ENCODE results near the gene CLCN7. TPM values are rescaled to one million over a fixed set of nuclear protein-coding genes. Genes with fewer than 3 reads are reported as not detected.

Gene CLCN7
- polyA plus RNA-seq, 2 donors, result 18.7 to 33.1 TPM

DNA sequence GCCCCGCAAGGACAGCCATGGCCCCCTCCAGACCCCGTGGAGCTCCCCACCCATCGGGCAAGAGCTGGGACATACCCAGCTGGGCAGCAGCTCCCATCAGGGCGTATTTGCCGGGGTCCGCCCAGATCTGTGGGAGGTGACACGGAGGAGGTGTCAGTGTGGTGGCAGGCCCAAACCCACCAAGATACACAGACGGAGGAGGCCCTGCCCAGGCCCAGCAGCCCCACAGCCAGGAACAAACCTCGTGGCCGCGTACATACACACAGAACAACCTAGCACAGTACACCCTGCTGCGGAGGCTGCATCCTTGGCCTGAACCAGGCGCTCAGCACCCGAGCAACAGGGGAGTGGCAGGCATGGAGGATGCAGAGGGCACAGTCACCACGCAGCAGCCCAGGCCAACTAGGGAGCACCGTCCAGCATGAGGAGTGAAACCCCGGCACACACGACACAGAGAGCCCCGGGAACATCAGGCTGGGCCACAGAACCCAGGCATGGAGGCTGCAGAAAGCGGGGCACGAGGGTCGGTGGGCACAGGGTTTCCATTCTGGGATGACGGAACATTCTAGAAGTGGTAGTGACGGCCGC lies 25.5 kb downstream of the CLCN7 start:
- Histone ChIP-seq H3K27me3 (ENCODE audit: control insufficient read depth in 1 of 2, insufficient read depth in 2 of 2, low read length in 2 of 2) (no peaks in the 10 kb centered on the region), H3K36me3 (ENCODE audit: control insufficient read depth in 2 of 2, insufficient read depth in 2 of 2, low read length in 1 of 2) (peaks cover 8 to 68% of the 10 kb centered on the region in 2 donors), H3K4me1 (ENCODE audit: control insufficient read depth in 2 of 2, insufficient read depth in 2 of 2, low read length in 1 of 2) (no peaks in the 10 kb centered on the region), H3K4me3 (ENCODE audit: low read depth in 1 of 2, low read length in 2 of 2) (no peak overlapping the region), H3K27ac (ENCODE audit: low read depth in 2 of 2, low read length in 1 of 2) (no peak overlapping the region), H3K9me3 (ENCODE audit: control insufficient read depth in 2 of 2, insufficient read depth in 1 of 2, low read depth in 1 of 2, low read length in 1 of 2) (no peaks in the 10 kb centered on the region)
- WGBS, 2 donors, result 94 to 96% methylated on average over 25 of the region's 25 CpGs

DNA sequence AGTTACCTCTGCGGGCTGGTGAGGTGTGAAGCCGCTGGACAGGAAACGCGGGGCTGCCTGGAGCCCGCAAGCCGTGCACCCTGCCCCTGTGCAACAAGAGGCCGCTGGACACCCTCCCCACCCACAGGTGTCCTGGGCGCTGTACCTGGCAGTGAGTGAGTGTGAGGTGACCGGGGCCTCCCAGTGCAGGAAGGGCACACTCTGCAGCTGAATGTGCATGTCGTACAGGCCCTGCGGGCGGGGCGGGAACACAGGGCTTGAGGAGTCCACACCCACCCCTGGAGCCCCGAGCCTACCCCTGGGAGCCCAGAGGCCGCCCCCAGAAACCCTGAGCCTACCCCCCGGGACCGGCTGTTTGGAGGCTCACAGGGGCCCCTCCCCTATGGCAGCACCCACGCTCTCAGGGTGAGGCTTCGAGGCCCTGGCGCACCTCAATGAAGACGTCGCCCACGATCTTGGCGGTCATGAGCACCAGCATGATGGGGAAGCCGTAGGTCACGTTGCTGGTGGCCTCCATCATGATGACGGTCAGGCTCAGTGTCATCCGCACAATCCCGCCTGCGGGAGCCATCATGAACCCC lies 26.2 kb downstream of the CLCN7 start:
- Histone ChIP-seq H3K36me3 (ENCODE audit: control insufficient read depth in 2 of 2, insufficient read depth in 2 of 2, low read length in 1 of 2) (peaks cover 6 to 66% of the 10 kb centered on the region in 2 donors), H3K4me1 (ENCODE audit: control insufficient read depth in 2 of 2, insufficient read depth in 2 of 2, low read length in 1 of 2) (no peaks in the 10 kb centered on the region), H3K27ac (ENCODE audit: low read depth in 2 of 2, low read length in 1 of 2) (no peak overlapping the region), H3K4me3 (ENCODE audit: low read depth in 1 of 2, low read length in 2 of 2) (no peak overlapping the region), H3K27me3 (ENCODE audit: control insufficient read depth in 1 of 2, insufficient read depth in 2 of 2, low read length in 2 of 2) (no peaks in the 10 kb centered on the region), H3K9me3 (ENCODE audit: control insufficient read depth in 2 of 2, insufficient read depth in 1 of 2, low read depth in 1 of 2, low read length in 1 of 2) (no peaks in the 10 kb centered on the region)
- 90 to 91% methylated on average over 30 of the region's 30 CpGs for WGBS, 2 donors

DNA sequence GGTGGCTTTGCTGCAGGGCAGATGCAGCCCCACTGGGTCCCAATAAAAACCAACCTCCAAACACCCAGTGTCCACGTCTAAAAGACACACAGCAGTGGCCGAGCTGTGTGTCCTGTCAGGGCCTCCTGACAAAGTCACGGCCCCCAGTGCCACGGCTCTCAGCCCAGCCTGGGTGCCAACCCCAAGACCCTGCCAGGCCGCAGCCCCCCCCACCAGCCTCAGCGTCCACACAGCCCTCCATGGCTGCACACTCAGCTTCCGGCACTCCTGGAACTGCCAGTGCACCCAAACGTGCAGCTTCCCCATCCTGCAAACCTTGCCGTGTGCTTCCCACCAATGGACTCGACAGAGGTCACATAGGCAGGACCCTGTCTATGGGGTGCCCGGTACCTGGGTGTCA lies 26.9 kb downstream of the CLCN7 start:
- peaks cover 3 to 63% of the 10 kb centered on the region in 2 donors for H3K36me3 ChIP-seq (ENCODE audit: control insufficient read depth in 2 of 2, insufficient read depth in 2 of 2, low read length in 1 of 2)

DNA sequence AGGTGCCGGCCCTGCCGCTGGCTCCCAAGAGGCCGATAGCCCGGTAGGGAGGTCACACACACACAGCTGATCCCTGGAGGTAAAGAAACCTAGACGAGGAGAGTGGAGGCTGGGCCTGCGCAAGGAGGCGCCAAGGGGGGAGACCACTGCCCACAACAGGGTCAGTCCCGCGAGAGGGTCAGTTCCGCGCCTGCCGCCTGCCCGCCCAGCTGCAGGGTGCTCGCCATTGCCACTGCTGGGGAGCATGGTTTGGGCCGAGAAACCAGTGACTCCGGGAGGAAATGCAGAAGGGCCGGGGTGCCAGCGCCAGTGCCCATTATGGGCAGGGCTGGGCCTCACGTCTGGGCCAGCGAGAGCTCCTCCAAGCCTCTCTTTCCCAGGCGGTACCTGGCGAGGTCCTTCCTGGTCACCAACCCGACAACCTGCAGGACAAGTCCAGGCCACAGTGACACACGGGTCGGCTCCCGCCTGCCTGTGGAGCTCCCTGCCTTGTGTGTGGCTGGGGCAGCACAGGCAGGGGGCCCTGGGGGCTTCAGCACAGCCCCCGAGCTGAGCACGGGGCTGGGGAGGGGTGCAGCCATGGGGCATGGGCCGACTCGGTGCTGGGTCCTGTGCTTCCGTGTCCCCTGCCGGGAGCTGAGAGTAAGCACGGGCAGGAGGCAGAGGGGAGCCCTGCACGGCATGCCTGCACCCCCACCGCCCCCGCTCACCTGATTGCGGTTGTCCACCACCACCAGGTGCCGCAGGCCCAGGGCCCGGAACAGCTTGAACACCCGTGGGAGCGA lies 28.3 kb downstream of the CLCN7 start:
- no peaks in the 10 kb centered on the region for H3K9me3 ChIP-seq (ENCODE audit: control insufficient read depth in 2 of 2, insufficient read depth in 1 of 2, low read depth in 1 of 2, low read length in 1 of 2)
- H3K4me3 ChIP-seq (ENCODE audit: low read depth in 1 of 2, low read length in 2 of 2), result no peak overlapping the region
- 90 to 91% methylated on average over 38 to 41 of the region's 41 CpGs for WGBS, 2 donors
- H3K4me1 ChIP-seq (ENCODE audit: control insufficient read depth in 2 of 2, insufficient read depth in 2 of 2, low read length in 1 of 2), result no peaks in the 10 kb centered on the region
- H3K27me3 ChIP-seq (ENCODE audit: control insufficient read depth in 1 of 2, insufficient read depth in 2 of 2, low read length in 2 of 2), result no peaks in the 10 kb centered on the region
- no peak overlapping the region for H3K27ac ChIP-seq (ENCODE audit: low read depth in 2 of 2, low read length in 1 of 2)
- H3K36me3 ChIP-seq (ENCODE audit: control insufficient read depth in 2 of 2, insufficient read depth in 2 of 2, low read length in 1 of 2), result peaks cover 3 to 50% of the 10 kb centered on the region in 2 donors

More for the DNA sequence above, 26.9 kb downstream of the CLCN7 start:
- no peaks in the 10 kb centered on the region for H3K9me3 ChIP-seq (ENCODE audit: control insufficient read depth in 2 of 2, insufficient read depth in 1 of 2, low read depth in 1 of 2, low read length in 1 of 2)
- H3K27ac ChIP-seq (ENCODE audit: low read depth in 2 of 2, low read length in 1 of 2), result no peak overlapping the region
- H3K4me3 ChIP-seq (ENCODE audit: low read depth in 1 of 2, low read length in 2 of 2), result no peak overlapping the region
- H3K4me1 ChIP-seq (ENCODE audit: control insufficient read depth in 2 of 2, insufficient read depth in 2 of 2, low read length in 1 of 2), result no peaks in the 10 kb centered on the region
- H3K27me3 ChIP-seq (ENCODE audit: control insufficient read depth in 1 of 2, insufficient read depth in 2 of 2, low read length in 2 of 2), result no peaks in the 10 kb centered on the region
- WGBS, 2 donors, result 93 to 97% methylated on average over 11 of the region's 11 CpGs

DNA sequence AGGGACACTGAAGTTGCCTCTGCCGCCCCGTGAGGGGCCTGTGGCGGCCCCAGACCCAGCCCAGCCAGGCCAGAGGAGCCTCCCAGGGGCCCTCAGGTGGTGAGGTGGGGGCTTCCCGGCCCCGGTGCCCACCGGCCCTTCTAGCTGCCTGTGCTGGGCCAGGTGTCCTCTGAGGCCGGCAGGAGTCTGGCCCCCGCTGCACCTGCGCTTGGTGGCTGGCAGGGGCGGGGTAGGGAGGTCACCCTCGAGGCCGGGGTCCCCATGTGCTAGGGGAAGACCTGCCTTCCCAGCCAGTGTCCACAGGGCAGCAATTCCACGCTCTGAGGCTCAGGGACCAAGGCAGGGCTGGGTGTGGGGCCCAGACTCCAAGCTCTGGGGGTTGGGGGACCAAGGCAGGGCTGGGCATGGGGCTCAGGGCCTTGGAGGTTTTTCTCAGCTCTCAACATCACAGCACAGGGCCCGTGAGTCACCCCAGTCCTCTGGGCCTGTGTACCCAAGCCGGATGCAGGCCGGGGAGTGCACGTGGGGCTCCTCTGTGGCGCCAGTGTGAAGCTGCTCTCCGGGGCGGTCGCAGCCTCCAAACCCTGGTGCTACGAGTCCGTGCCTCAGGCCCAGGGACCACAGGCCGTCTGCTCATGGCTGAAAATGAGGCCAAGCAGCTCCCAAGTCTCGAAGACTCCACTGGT lies 29.2 kb downstream of the CLCN7 start:
- peaks cover 3 to 42% of the 10 kb centered on the region in 2 donors for H3K36me3 ChIP-seq (ENCODE audit: control insufficient read depth in 2 of 2, insufficient read depth in 2 of 2, low read length in 1 of 2)

DNA sequence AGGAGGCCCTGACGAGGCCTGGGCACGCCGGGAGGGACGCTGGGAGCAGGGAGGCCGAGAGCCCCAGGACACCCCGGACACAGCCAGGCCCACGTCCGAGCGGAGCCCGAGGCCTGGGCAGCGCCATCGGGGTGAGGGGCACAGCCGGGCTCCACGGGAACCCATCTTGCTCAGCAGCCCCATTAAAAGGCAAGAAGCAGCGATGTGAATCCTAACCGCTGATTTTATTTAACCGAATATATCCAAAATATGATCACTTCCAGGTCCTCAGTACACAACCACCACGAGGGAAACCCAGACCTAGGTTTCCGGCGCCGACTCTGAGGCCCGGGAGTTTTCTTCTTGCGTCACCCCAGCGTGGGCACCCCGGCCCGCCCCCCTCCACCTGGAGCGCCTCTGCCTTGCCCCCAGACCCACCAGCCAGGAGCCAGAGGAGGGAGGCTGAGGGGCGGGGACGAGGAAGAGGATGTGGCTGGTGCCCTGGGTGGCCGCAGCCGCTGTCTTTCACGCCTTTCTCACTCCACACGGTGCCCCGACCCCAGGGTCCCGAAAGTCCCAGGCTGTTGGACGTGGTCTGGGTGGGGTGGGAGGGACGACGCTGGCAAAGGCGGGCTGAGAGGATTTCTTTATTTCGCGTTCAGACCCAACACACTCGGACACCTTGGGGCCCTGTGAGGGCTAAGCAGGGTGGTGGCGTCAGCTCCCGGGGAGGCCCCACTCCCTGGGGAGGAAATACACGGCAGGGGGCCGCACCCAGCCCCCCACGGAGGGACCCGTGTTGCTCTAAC lies 29.9 kb downstream of the CLCN7 start:
- no peaks in the 10 kb centered on the region for H3K9me3 ChIP-seq (ENCODE audit: control insufficient read depth in 2 of 2, insufficient read depth in 1 of 2, low read depth in 1 of 2, low read length in 1 of 2)
- no peaks in the 10 kb centered on the region for H3K4me1 ChIP-seq (ENCODE audit: control insufficient read depth in 2 of 2, insufficient read depth in 2 of 2, low read length in 1 of 2)
- no peak overlapping the region for H3K4me3 ChIP-seq (ENCODE audit: low read depth in 1 of 2, low read length in 2 of 2)
- H3K36me3 ChIP-seq (ENCODE audit: control insufficient read depth in 2 of 2, insufficient read depth in 2 of 2, low read length in 1 of 2), result peaks cover 3 to 38% of the 10 kb centered on the region in 2 donors
- 83 to 88% methylated on average over 46 to 48 of the region's 48 CpGs for WGBS, 2 donors
- no peak overlapping the region for H3K27ac ChIP-seq (ENCODE audit: low read depth in 2 of 2, low read length in 1 of 2)
- no peaks in the 10 kb centered on the region for H3K27me3 ChIP-seq (ENCODE audit: control insufficient read depth in 1 of 2, insufficient read depth in 2 of 2, low read length in 2 of 2)

More for the DNA sequence above, 29.2 kb downstream of the CLCN7 start:
- H3K4me3 ChIP-seq (ENCODE audit: low read depth in 1 of 2, low read length in 2 of 2), result no peak overlapping the region
- H3K27me3 ChIP-seq (ENCODE audit: control insufficient read depth in 1 of 2, insufficient read depth in 2 of 2, low read length in 2 of 2), result no peaks in the 10 kb centered on the region
- H3K4me1 ChIP-seq (ENCODE audit: control insufficient read depth in 2 of 2, insufficient read depth in 2 of 2, low read length in 1 of 2), result no peaks in the 10 kb centered on the region
- 87 to 89% methylated on average over 24 to 25 of the region's 25 CpGs for WGBS, 2 donors
- H3K27ac ChIP-seq (ENCODE audit: low read depth in 2 of 2, low read length in 1 of 2), result no peak overlapping the region
- no peaks in the 10 kb centered on the region for H3K9me3 ChIP-seq (ENCODE audit: control insufficient read depth in 2 of 2, insufficient read depth in 1 of 2, low read depth in 1 of 2, low read length in 1 of 2)

DNA sequence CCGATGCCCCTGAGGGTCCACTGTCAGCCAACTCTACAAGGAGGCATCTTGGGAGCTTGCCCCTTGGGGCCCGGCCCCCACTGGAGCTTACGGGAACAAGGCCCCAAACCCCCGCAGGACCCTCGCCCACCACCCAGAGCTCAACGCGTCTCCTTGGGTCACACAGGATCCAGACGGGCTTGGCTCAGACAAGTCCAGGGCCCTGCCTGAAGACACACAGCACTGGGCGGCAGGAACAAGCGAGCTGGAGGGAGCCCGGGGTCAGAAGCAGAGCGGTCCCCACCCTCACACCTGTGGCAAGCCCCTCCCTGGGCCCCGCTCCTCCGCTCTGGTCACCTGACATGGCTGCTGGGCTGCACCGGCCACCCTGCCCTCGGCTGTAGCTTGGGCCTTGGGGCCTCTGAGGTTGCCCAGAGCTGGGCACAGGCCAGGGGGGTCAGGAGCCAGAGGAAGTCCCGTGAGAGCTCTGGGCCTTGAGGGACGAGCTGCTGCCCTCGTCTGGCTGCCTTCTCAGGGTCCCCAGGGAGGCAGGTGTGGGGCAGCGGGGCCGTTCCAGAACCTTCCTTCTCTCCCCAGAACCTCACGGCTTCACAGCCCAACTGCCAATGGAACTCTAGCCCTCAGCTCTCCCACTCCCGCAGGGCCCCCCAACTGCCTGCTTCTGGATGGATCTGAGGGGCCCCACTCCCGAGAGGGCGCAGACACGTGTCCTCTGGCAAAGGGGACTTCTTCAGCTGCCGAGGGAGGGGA lies 30.7 kb downstream of the CLCN7 start, which contains the start of gene CCDC154:
TSS of gene CCDC154 (minus strand) at position 577 of the 750 bp plus-strand sequence. CDS start at position 343, 234 bp downstream.
- Histone ChIP-seq H3K9me3 (ENCODE audit: control insufficient read depth in 2 of 2, insufficient read depth in 1 of 2, low read depth in 1 of 2, low read length in 1 of 2) (no peaks in the 10 kb centered on the region), H3K4me3 (ENCODE audit: low read depth in 1 of 2, low read length in 2 of 2) (no peak within 1 kb of the TSS), H3K4me1 (ENCODE audit: control insufficient read depth in 2 of 2, insufficient read depth in 2 of 2, low read length in 1 of 2) (no peaks in the 10 kb centered on the region), H3K36me3 (ENCODE audit: control insufficient read depth in 2 of 2, insufficient read depth in 2 of 2, low read length in 1 of 2) (peaks cover 3 to 31% of the 10 kb centered on the region in 2 donors), H3K27ac (ENCODE audit: low read depth in 2 of 2, low read length in 1 of 2) (no peak within 1 kb of the TSS), H3K27me3 (ENCODE audit: control insufficient read depth in 1 of 2, insufficient read depth in 2 of 2, low read length in 2 of 2) (no peaks in the 10 kb centered on the region)
- WGBS, 2 donors, result 73 to 77% methylated on average over 26 to 27 of the region's 27 CpGs

DNA sequence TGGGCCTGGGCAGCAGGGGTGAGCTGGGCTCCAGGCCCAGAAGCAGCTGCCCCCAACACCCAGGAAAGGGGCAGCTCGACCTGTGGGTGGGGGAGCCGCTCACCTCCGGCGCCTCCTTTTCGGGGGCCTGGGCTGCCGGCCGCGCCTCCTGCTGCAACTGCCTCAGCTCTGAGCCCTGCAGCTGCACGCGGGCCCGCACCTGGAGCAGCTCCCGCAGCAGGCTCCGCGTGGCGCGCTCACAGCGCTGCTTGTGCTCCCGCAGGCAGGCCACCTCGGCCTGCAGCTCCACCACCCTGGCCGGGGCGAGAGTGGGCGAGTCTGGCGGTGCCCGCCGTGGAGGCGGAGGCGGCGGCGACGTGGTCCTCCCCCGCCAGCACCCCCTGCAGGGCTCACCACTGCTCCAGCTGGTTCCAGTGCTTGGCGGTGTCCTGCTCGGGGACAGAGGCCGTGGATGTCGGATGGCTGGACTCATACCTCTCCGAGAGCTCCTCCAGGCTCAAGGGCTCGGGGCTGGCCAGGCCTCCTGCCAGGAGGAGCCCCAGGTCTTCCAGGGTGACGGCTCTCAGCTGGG lies 31.3 kb downstream of the CLCN7 start:
- Histone ChIP-seq H3K36me3 (ENCODE audit: control insufficient read depth in 2 of 2, insufficient read depth in 2 of 2, low read length in 1 of 2) (peaks cover 3 to 24% of the 10 kb centered on the region in 2 donors), H3K27me3 (ENCODE audit: control insufficient read depth in 1 of 2, insufficient read depth in 2 of 2, low read length in 2 of 2) (no peaks in the 10 kb centered on the region), H3K4me1 (ENCODE audit: control insufficient read depth in 2 of 2, insufficient read depth in 2 of 2, low read length in 1 of 2) (no peaks in the 10 kb centered on the region), H3K27ac (ENCODE audit: low read depth in 2 of 2, low read length in 1 of 2) (no peak overlapping the region), H3K4me3 (ENCODE audit: low read depth in 1 of 2, low read length in 2 of 2) (no peak overlapping the region), H3K9me3 (ENCODE audit: control insufficient read depth in 2 of 2, insufficient read depth in 1 of 2, low read depth in 1 of 2, low read length in 1 of 2) (no peaks in the 10 kb centered on the region)
- 69 to 71% methylated on average over 38 of the region's 38 CpGs for WGBS, 2 donors
